NCI-H1048 (cell line): ENCODE measurements around the gene DGKG.

Experiments used
- DNase-seq: peaks from one replicate; lab custom pipeline; 2025; lab: John Stamatoyannopoulos, UW

Gene DGKG

GRCh38 chr3:186171521-186171920 lies 190.5 kb downstream of the DGKG start:
- no peak for DNase-seq

GRCh38 chr3:186170516-186170915 lies 191.5 kb downstream of the DGKG start:
- no peak for DNase-seq

GRCh38 chr3:186169379-186169778 lies 192.7 kb downstream of the DGKG start:
- DNase-seq = no peak

GRCh38 chr3:186168976-186169375 lies 193.1 kb downstream of the DGKG start:
- no peak for DNase-seq

GRCh38 chr3:186167646-186168395 lies 194.2 kb downstream of the DGKG start:
- DNase-seq = no peak

- no peak for DNase-seq
Measured at GRCh38 chr3:186166491-186167288, 195.3 kb downstream of the DGKG start.

- no peak for DNase-seq
Measured at GRCh38 chr3:186166036-186166435, 196.0 kb downstream of the DGKG start.

- no peak for DNase-seq
Measured at GRCh38 chr3:186165331-186165730, 196.7 kb downstream of the DGKG start.

GRCh38 chr3:186164696-186165095 lies 197.3 kb downstream of the DGKG start:
- no peak for DNase-seq

- no peak for DNase-seq
Measured at GRCh38 chr3:186162221-186162620, 199.8 kb downstream of the DGKG start.

- no peak for DNase-seq
Measured at GRCh38 chr3:186160691-186161243, 201.3 kb downstream of the DGKG start.

- no peak for DNase-seq
Measured at GRCh38 chr3:186154641-186155040, 207.4 kb downstream of the DGKG start.

GRCh38 chr3:186152889-186153292 lies 209.1 kb downstream of the DGKG start:
- no peak for DNase-seq

GRCh38 chr3:186152361-186152798 lies 209.7 kb downstream of the DGKG start:
- no peak for DNase-seq

GRCh38 chr3:186151077-186151971 lies 210.7 kb downstream of the DGKG start:
- no peak for DNase-seq

- DNase-seq = no peak
Measured at GRCh38 chr3:186150041-186150830, 211.8 kb downstream of the DGKG start.

- no peak for DNase-seq
Measured at GRCh38 chr3:186149319-186149960, 212.6 kb downstream of the DGKG start.

- DNase-seq = no peak
Measured at GRCh38 chr3:186144257-186144656, 217.8 kb downstream of the DGKG start.

- DNase-seq = no peak
Measured at GRCh38 chr3:186143250-186143649, 218.8 kb downstream of the DGKG start.

- no peak for DNase-seq
Measured at GRCh38 chr3:186142393-186142932, 219.6 kb downstream of the DGKG start.
